Measurements from ENCODE around the gene FERMT2. TPM values are rescaled to one million over a fixed set of nuclear protein-coding genes. Genes with fewer than 3 reads are reported as not detected.

Gene FERMT2
- total RNA-seq, 1 donor from 2014 or later, result 98.6 TPM

DNA sequence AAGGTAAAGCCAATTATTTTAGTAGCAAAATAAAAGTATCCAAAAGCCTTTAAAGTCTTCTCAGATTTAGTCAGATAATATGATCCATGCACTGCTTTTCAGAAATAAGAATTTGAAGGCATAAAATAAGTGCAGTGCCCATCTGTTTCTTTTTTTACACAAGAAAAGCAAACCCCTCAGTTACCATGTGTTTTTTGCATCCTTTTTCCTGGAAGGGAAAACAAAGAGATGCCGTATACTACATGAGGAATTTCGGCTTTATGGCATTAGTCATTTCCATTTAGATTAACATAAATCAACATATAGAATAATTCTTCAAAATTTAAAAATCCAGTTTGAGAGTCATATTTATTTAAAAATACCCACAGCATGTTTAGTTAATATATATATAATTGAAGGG lies 89.4 kb downstream of the FERMT2 start:
- Histone ChIP-seq H3K9me3 (ENCODE audit: control insufficient read depth in 3 of 3, low read length in 3 of 3) (no peaks in the 10 kb centered on the region), H3K4me1 (ENCODE audit: control insufficient read depth in 3 of 3, insufficient read depth in 3 of 3, low read length in 3 of 3) (no peaks in the 10 kb centered on the region), H3K36me3 (ENCODE audit: control insufficient read depth in 3 of 3, insufficient read depth in 3 of 3, low read length in 3 of 3) (peaks cover 25 to 44% (median 36%) of the 10 kb centered on the region in 3 donors), H3K9ac (ENCODE audit: low read depth in 1 of 3, low read length in 3 of 3) (no peak overlapping the region), H3K27ac (ENCODE audit: low read depth, low read length) (no peak overlapping the region), H3K4me3 (ENCODE audit: low read length in 3 of 3) (no peak overlapping the region), H3K27me3 (ENCODE audit: control insufficient read depth in 3 of 3, insufficient read depth in 3 of 3, low read length in 3 of 3) (no peaks in the 10 kb centered on the region)

- Histone ChIP-seq H3K4me1 (ENCODE audit: control insufficient read depth in 3 of 3, insufficient read depth in 3 of 3, low read length in 3 of 3) (no peaks in the 10 kb centered on the region), H3K9ac (ENCODE audit: low read depth in 1 of 3, low read length in 3 of 3) (no peak overlapping the region), H3K27me3 (ENCODE audit: control insufficient read depth in 3 of 3, insufficient read depth in 3 of 3, low read length in 3 of 3) (no peaks in the 10 kb centered on the region), H3K9me3 (ENCODE audit: control insufficient read depth in 3 of 3, low read length in 3 of 3) (no peaks in the 10 kb centered on the region), H3K36me3 (ENCODE audit: control insufficient read depth in 3 of 3, insufficient read depth in 3 of 3, low read length in 3 of 3) (peaks cover 30 to 48% (median 37%) of the 10 kb centered on the region in 3 donors), H3K4me3 (ENCODE audit: low read length in 3 of 3) (no peak overlapping the region), H3K27ac (ENCODE audit: low read depth, low read length) (no peak overlapping the region)
Observed at GRCh38 chr14:52860910-52861309, 89.9 kb downstream of the FERMT2 start.

GRCh38 chr14:52860209-52860608 lies 90.6 kb downstream of the FERMT2 start:
- Histone ChIP-seq H3K4me3 (ENCODE audit: low read length in 3 of 3) (no peak overlapping the region), H3K9ac (ENCODE audit: low read depth in 1 of 3, low read length in 3 of 3) (no peak overlapping the region), H3K9me3 (ENCODE audit: control insufficient read depth in 3 of 3, low read length in 3 of 3) (no peaks in the 10 kb centered on the region), H3K4me1 (ENCODE audit: control insufficient read depth in 3 of 3, insufficient read depth in 3 of 3, low read length in 3 of 3) (no peaks in the 10 kb centered on the region), H3K27ac (ENCODE audit: low read depth, low read length) (no peak overlapping the region), H3K27me3 (ENCODE audit: control insufficient read depth in 3 of 3, insufficient read depth in 3 of 3, low read length in 3 of 3) (no peaks in the 10 kb centered on the region), H3K36me3 (ENCODE audit: control insufficient read depth in 3 of 3, insufficient read depth in 3 of 3, low read length in 3 of 3) (peaks cover 30 to 44% (median 37%) of the 10 kb centered on the region in 3 donors)

DNA sequence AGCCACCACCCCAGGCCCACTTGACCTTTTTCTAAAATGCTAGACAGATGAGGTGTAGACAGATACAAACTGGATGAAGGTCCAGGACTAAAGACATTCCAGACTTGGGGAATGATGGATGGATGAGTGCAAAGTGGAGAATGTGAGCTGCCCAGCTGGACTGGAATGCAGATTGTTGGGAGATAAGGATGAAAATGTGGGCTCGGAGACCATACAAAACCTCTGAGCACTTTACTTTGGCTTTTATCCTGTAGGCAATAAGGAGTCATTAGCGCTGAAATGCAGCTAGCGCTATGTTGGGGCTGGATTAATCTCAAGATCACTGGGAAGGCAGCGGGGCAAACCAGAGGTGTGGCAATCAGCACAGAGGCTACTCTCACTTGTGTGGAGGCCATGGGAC lies 94.7 kb downstream of the FERMT2 start:
- peaks cover 18 to 33% (median 29%) of the 10 kb centered on the region in 3 donors for H3K36me3 ChIP-seq (ENCODE audit: control insufficient read depth in 3 of 3, insufficient read depth in 3 of 3, low read length in 3 of 3)
- no peaks in the 10 kb centered on the region for H3K27me3 ChIP-seq (ENCODE audit: control insufficient read depth in 3 of 3, insufficient read depth in 3 of 3, low read length in 3 of 3)
- H3K4me1 ChIP-seq (ENCODE audit: control insufficient read depth in 3 of 3, insufficient read depth in 3 of 3, low read length in 3 of 3), result no peaks in the 10 kb centered on the region
- no peak overlapping the region for H3K27ac ChIP-seq (ENCODE audit: low read depth, low read length)
- H3K9ac ChIP-seq (ENCODE audit: low read depth in 1 of 3, low read length in 3 of 3), result no peak overlapping the region
- H3K9me3 ChIP-seq (ENCODE audit: control insufficient read depth in 3 of 3, low read length in 3 of 3), result no peaks in the 10 kb centered on the region
- H3K4me3 ChIP-seq (ENCODE audit: low read length in 3 of 3), result no peak overlapping the region

- no peak overlapping the region for H3K27ac ChIP-seq (ENCODE audit: low read depth, low read length)
Observed at GRCh38 chr14:52853522-52853854, 97.4 kb downstream of the FERMT2 start.

GRCh38 chr14:52852810-52853521 lies 97.9 kb downstream of the FERMT2 start:
- H3K36me3 ChIP-seq (ENCODE audit: control insufficient read depth in 3 of 3, insufficient read depth in 3 of 3, low read length in 3 of 3), result peaks cover 5 to 15% (median 11%) of the 10 kb centered on the region in 3 donors
- H3K4me3 ChIP-seq (ENCODE audit: low read length in 3 of 3), result no peak overlapping the region
- no peak overlapping the region for H3K27ac ChIP-seq (ENCODE audit: low read depth, low read length)
- no peak overlapping the region for H3K9ac ChIP-seq (ENCODE audit: low read depth in 1 of 3, low read length in 3 of 3)
- no peaks in the 10 kb centered on the region for H3K4me1 ChIP-seq (ENCODE audit: control insufficient read depth in 3 of 3, insufficient read depth in 3 of 3, low read length in 3 of 3)
- no peaks in the 10 kb centered on the region for H3K27me3 ChIP-seq (ENCODE audit: control insufficient read depth in 3 of 3, insufficient read depth in 3 of 3, low read length in 3 of 3)
- H3K9me3 ChIP-seq (ENCODE audit: control insufficient read depth in 3 of 3, low read length in 3 of 3), result no peaks in the 10 kb centered on the region

More at GRCh38 chr14:52853522-52853854, 97.4 kb downstream of the FERMT2 start:
- no peaks in the 10 kb centered on the region for H3K27me3 ChIP-seq (ENCODE audit: control insufficient read depth in 3 of 3, insufficient read depth in 3 of 3, low read length in 3 of 3)
- H3K9me3 ChIP-seq (ENCODE audit: control insufficient read depth in 3 of 3, low read length in 3 of 3), result no peaks in the 10 kb centered on the region
- no peaks in the 10 kb centered on the region for H3K4me1 ChIP-seq (ENCODE audit: control insufficient read depth in 3 of 3, insufficient read depth in 3 of 3, low read length in 3 of 3)
- no peak overlapping the region for H3K9ac ChIP-seq (ENCODE audit: low read depth in 1 of 3, low read length in 3 of 3)
- peaks cover 8 to 21% (median 16%) of the 10 kb centered on the region in 3 donors for H3K36me3 ChIP-seq (ENCODE audit: control insufficient read depth in 3 of 3, insufficient read depth in 3 of 3, low read length in 3 of 3)
- no peak overlapping the region for H3K4me3 ChIP-seq (ENCODE audit: low read length in 3 of 3)

DNA sequence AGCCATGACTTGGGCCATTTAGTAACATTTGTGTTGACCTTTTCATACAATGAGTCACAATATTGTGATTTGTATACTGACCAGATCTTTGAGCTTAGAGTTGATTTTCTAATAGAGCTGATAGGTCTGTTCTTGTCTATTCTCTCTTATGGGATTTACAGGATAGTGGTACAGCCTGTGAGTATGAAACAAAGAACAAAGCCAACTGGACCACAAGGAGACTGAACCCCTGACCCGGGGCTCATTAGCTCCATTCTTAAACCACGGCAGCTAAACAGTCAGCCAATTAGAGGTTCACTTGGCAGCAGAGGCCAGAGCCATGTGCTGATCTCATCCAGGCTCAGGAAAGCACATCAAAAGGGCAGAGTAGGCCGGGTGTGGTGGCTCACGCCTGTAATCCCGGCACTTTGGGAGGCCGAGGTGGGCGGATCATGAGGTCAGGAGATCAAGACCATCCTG lies 100.4 kb downstream of the FERMT2 start:
- Histone ChIP-seq H3K27ac (ENCODE audit: low read depth, low read length) (no peak overlapping the region), H3K9me3 (ENCODE audit: control insufficient read depth in 3 of 3, low read length in 3 of 3) (no peaks in the 10 kb centered on the region), H3K27me3 (ENCODE audit: control insufficient read depth in 3 of 3, insufficient read depth in 3 of 3, low read length in 3 of 3) (no peaks in the 10 kb centered on the region), H3K4me3 (ENCODE audit: low read length in 3 of 3) (no peak overlapping the region), H3K36me3 (ENCODE audit: control insufficient read depth in 3 of 3, insufficient read depth in 3 of 3, low read length in 3 of 3) (peaks cover 0 to 3% (median 0%) of the 10 kb centered on the region in 3 donors), H3K4me1 (ENCODE audit: control insufficient read depth in 3 of 3, insufficient read depth in 3 of 3, low read length in 3 of 3) (no peaks in the 10 kb centered on the region), H3K9ac (ENCODE audit: low read depth in 1 of 3, low read length in 3 of 3) (no peak overlapping the region)

- Histone ChIP-seq H3K27ac (ENCODE audit: low read depth, low read length) (no peak overlapping the region), H3K9ac (ENCODE audit: low read depth in 1 of 3, low read length in 3 of 3) (no peak overlapping the region), H3K9me3 (ENCODE audit: control insufficient read depth in 3 of 3, low read length in 3 of 3) (no peaks in the 10 kb centered on the region), H3K4me3 (ENCODE audit: low read length in 3 of 3) (no peak overlapping the region), H3K36me3 (ENCODE audit: control insufficient read depth in 3 of 3, insufficient read depth in 3 of 3, low read length in 3 of 3) (peaks cover 0 to 1% (median 0%) of the 10 kb centered on the region in 3 donors), H3K4me1 (ENCODE audit: control insufficient read depth in 3 of 3, insufficient read depth in 3 of 3, low read length in 3 of 3) (peaks cover 2 to 6% (median 4%) of the 10 kb centered on the region in 3 donors), H3K27me3 (ENCODE audit: control insufficient read depth in 3 of 3, insufficient read depth in 3 of 3, low read length in 3 of 3) (no peaks in the 10 kb centered on the region)
Observed at GRCh38 chr14:52848626-52849025, 102.2 kb downstream of the FERMT2 start.

DNA sequence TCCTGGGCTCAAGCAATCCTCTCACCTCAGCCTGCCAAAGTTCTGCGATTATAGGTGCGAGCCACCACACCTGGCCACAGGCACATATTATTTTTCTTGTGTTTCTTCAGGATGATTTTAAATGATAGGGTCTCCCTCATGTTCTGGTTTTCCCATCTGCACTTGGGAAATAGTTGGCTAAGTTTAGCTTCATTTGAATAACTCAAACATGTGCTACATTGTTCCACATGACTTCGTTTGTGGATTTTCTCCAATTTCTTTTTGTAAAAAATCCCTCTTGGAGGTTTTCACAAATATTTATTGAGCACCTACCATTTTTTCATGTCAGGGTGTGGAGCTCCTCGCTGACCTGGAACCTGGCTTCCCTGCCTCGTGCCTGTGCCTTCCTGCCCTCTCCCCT lies 104.3 kb downstream of the FERMT2 start:
- Histone ChIP-seq H3K27me3 (ENCODE audit: control insufficient read depth in 3 of 3, insufficient read depth in 3 of 3, low read length in 3 of 3) (no peaks in the 10 kb centered on the region), H3K9me3 (ENCODE audit: control insufficient read depth in 3 of 3, low read length in 3 of 3) (no peaks in the 10 kb centered on the region), H3K9ac (ENCODE audit: low read depth in 1 of 3, low read length in 3 of 3) (no peak overlapping the region), H3K36me3 (ENCODE audit: control insufficient read depth in 3 of 3, insufficient read depth in 3 of 3, low read length in 3 of 3) (no peaks in the 10 kb centered on the region), H3K27ac (ENCODE audit: low read depth, low read length) (peak overlapping the region; percentile 12), H3K4me1 (ENCODE audit: control insufficient read depth in 3 of 3, insufficient read depth in 3 of 3, low read length in 3 of 3) (peaks cover 2 to 6% (median 4%) of the 10 kb centered on the region in 3 donors), H3K4me3 (ENCODE audit: low read length in 3 of 3) (no peak overlapping the region)

DNA sequence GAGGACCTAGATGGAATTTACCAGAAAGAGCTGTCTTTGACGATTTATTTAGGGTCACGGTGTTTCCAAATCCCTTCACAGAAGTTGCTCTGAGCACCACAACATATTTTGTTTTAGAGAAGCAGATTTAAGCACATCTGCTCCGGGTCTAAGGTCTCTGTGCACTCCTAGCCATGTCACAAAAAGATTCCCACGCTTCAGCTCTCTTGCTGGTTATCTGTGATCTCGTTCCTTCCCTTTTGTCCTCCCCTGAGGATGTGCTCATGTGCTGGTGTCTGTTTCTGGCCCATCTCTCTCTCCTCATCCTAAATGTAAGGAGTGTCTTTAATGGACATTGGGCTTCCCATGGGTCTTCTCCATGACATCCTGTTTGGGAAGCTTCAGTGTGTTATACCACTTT lies 105.8 kb downstream of the FERMT2 start:
- Histone ChIP-seq H3K4me1 (ENCODE audit: control insufficient read depth in 3 of 3, insufficient read depth in 3 of 3, low read length in 3 of 3) (peaks cover 2 to 6% (median 4%) of the 10 kb centered on the region in 3 donors), H3K36me3 (ENCODE audit: control insufficient read depth in 3 of 3, insufficient read depth in 3 of 3, low read length in 3 of 3) (no peaks in the 10 kb centered on the region), H3K27me3 (ENCODE audit: control insufficient read depth in 3 of 3, insufficient read depth in 3 of 3, low read length in 3 of 3) (no peaks in the 10 kb centered on the region), H3K9ac (ENCODE audit: low read depth in 1 of 3, low read length in 3 of 3) (no peak overlapping the region), H3K4me3 (ENCODE audit: low read length in 3 of 3) (no peak overlapping the region), H3K27ac (ENCODE audit: low read depth, low read length) (peak overlapping the region; percentile 47), H3K9me3 (ENCODE audit: control insufficient read depth in 3 of 3, low read length in 3 of 3) (no peaks in the 10 kb centered on the region)

Measured in skeletal muscle tissue (tissue), 4 donors.